Stomach (tissue), 4 donors: Measurements from ENCODE around the gene KRT12.

Experiments
- EP300 ChIP-seq: sonication (generic); formaldehyde crosslinking; IDR thresholded peaks from one replicate; pipeline ENCODE4 v1.6.1; 2017; ENCODE audit warnings: antibody characterized with exemption
- TF ChIP-seq, protein P1 (sequence below), 7 experiments: fragments of 450-650 bp in 4 of 7; fragments of 200-600 bp in 3 of 7; sonication (generic) in 3 of 7; IDR thresholded peaks; one replicate each; pipeline ENCODE4 v1.5.1; 2016 to 2019; ENCODE audit warnings: antibody characterized with exemption in 7 of 7, control low read depth in 2 of 7, mild to moderate bottlenecking in 1 of 7

DNA sequence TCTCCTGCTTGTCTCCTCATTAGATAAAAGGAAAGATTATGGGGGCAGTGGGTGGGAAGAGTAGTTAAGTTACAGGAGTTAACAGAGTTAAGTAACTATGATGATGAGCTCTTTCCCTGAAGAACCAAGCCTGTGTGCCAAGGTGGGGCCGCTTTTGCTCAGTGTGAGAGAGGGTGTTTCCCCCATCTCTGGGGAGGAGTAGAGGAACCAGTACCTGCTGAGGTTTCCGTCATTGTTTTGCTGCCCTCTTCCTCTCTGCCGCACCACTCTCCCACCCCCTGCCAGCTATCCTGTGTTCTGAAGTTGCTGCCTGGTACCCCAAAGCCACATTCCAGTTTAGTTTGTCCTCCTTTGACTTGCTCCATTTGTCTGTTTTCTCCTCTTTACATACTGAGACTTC lies 23.8 kb downstream of the KRT12 start:
- TF ChIP-seq EP300: no peak
- TF ChIP-seq, protein P1, sequence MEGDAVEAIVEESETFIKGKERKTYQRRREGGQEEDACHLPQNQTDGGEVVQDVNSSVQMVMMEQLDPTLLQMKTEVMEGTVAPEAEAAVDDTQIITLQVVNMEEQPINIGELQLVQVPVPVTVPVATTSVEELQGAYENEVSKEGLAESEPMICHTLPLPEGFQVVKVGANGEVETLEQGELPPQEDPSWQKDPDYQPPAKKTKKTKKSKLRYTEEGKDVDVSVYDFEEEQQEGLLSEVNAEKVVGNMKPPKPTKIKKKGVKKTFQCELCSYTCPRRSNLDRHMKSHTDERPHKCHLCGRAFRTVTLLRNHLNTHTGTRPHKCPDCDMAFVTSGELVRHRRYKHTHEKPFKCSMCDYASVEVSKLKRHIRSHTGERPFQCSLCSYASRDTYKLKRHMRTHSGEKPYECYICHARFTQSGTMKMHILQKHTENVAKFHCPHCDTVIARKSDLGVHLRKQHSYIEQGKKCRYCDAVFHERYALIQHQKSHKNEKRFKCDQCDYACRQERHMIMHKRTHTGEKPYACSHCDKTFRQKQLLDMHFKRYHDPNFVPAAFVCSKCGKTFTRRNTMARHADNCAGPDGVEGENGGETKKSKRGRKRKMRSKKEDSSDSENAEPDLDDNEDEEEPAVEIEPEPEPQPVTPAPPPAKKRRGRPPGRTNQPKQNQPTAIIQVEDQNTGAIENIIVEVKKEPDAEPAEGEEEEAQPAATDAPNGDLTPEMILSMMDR (IDR thresholded peaks at IDR 0.05): no peak
